ENCODE measurements around the gene SERP2.

The SERP2 gene

GRCh38 chr13:44355621-44356020 lies 18.0 kb upstream of the SERP2 start:
- no peak for DNase-seq (ENCODE audit: low read depth in 2 of 3, low spot score in 2 of 3)

- no peak for DNase-seq (ENCODE audit: low read depth in 2 of 3, low spot score in 2 of 3)
Measured at GRCh38 chr13:44359983-44360375, 13.6 kb upstream of the SERP2 start.

- DNase-seq (ENCODE audit: low read depth in 2 of 3, low spot score in 2 of 3): no peak
Measured at GRCh38 chr13:44362394-44363040, 11.1 kb upstream of the SERP2 start.

GRCh38 chr13:44363631-44364344 lies 9.8 kb upstream of the SERP2 start:
- DNase-seq (ENCODE audit: low read depth in 2 of 3, low spot score in 2 of 3): no peak

GRCh38 chr13:44364345-44365000 lies 9.2 kb upstream of the SERP2 start:
- no peak for DNase-seq (ENCODE audit: low read depth in 2 of 3, low spot score in 2 of 3)

- no peak for DNase-seq (ENCODE audit: low read depth in 2 of 3, low spot score in 2 of 3)
Measured at GRCh38 chr13:44365008-44365407, 8.6 kb upstream of the SERP2 start.

- DNase-seq (ENCODE audit: low read depth in 2 of 3, low spot score in 2 of 3): no peak
Measured at GRCh38 chr13:44365899-44366298, 7.7 kb upstream of the SERP2 start.

- DNase-seq (ENCODE audit: low read depth in 2 of 3, low spot score in 2 of 3): no peak
Measured at GRCh38 chr13:44368062-44368591, 5.5 kb upstream of the SERP2 start.

- DNase-seq (ENCODE audit: low read depth in 2 of 3, low spot score in 2 of 3): no peak
Measured at GRCh38 chr13:44368599-44369368, 4.8 kb upstream of the SERP2 start.

- no peak for DNase-seq (ENCODE audit: low read depth in 2 of 3, low spot score in 2 of 3)
Measured at GRCh38 chr13:44371421-44371820, 2.2 kb upstream of the SERP2 start.

- no peak for DNase-seq (ENCODE audit: low read depth in 2 of 3, low spot score in 2 of 3)
Measured at GRCh38 chr13:44373247-44373600, 400 bp upstream of the SERP2 start.

GRCh38 chr13:44374348-44374712 lies 706 bp downstream of the SERP2 start:
- no peak for DNase-seq (ENCODE audit: low read depth in 2 of 3, low spot score in 2 of 3)

GRCh38 chr13:44378277-44378676 lies 4.7 kb downstream of the SERP2 start:
- no peak for DNase-seq (ENCODE audit: low read depth in 2 of 3, low spot score in 2 of 3)

GRCh38 chr13:44379885-44380284 lies 6.3 kb downstream of the SERP2 start:
- no peak for DNase-seq (ENCODE audit: low read depth in 2 of 3, low spot score in 2 of 3)

GRCh38 chr13:44380404-44381165 lies 7.0 kb downstream of the SERP2 start:
- DNase-seq (ENCODE audit: low read depth in 2 of 3, low spot score in 2 of 3): no peak

- DNase-seq (ENCODE audit: low read depth in 2 of 3, low spot score in 2 of 3): no peak
Measured at GRCh38 chr13:44382635-44383145, 9.1 kb downstream of the SERP2 start.

GRCh38 chr13:44383945-44384344 lies 10.3 kb downstream of the SERP2 start:
- no peak for DNase-seq (ENCODE audit: low read depth in 2 of 3, low spot score in 2 of 3)

- no peak for DNase-seq (ENCODE audit: low read depth in 2 of 3, low spot score in 2 of 3)
Measured at GRCh38 chr13:44384778-44385177, 11.2 kb downstream of the SERP2 start.

- no peak for DNase-seq (ENCODE audit: low read depth in 2 of 3, low spot score in 2 of 3)
Measured at GRCh38 chr13:44385401-44385800, 11.8 kb downstream of the SERP2 start.

- DNase-seq (ENCODE audit: low read depth in 2 of 3, low spot score in 2 of 3): no peak
Measured at GRCh38 chr13:44385847-44386246, 12.2 kb downstream of the SERP2 start.

Measured in activated CD8-positive, alpha-beta memory T cell treated with anti-CD3 and anti-CD28 coated beads for 48 hours (primary cell).